A549 (cell line): ENCODE data around the gene EVPL. TPM values are rescaled to one million over a fixed set of nuclear protein-coding genes. Genes with fewer than 3 reads are reported as not detected.

Source experiments
- ATAC-seq, 2 experiments: fragments of 200-7000 bp in 1 of 2; fragments of >200 bp in 1 of 2; cut with Nextera tagmentation in 1 of 2; cut with Tn5 transposase in 1 of 2; 3 replicates each; pipeline versions ENCODE4 v1.8.0 to v1.9.1; 2018 to 2020; ENCODE audit warnings: mild to moderate bottlenecking in 1 of 2, moderate library complexity in 1 of 2
- CTCF ChIA-PET: fragments of 300-600 bp; sonication (Branson Sonifier 250); formaldehyde crosslinking; extraction: SDS; loops from one replicate; lab custom pipeline; 2021; ENCODE audit warnings: antibody characterized with exemption, inconsistent platforms; lab: Yijun Ruan, JAX
- POLR2A ChIA-PET: fragments of 350-600 bp; formaldehyde crosslinking; extraction: SDS; loops from one replicate; lab custom pipeline; 2021; ENCODE audit warnings: antibody characterized with exemption, inconsistent platforms; lab: Yijun Ruan, JAX
- DNase-seq, 2 experiments: peaks; one replicate each; pipeline versions ENCODE4 v3.0.0 to v3.0.0-alpha.2; 2011 to 2016; ENCODE audit warnings: low read depth in 1 of 2, low spot score in 1 of 2
- FAIRE-seq: peaks from 2 replicates; lab custom pipeline; 2011; peaks lifted over from hg19 to GRCh38; lab: Jason Lieb, UNC
- H3K27ac ChIP-seq, 2 experiments: fragments of >200 bp; sonication (Bioruptor Twin); formaldehyde crosslinking; 3 replicates each; pipeline ENCODE4 v1.5.1; 2016 to 2017
- H3K4me1 ChIP-seq: fragments of >200 bp; sonication (Bioruptor Twin); formaldehyde crosslinking; 3 replicates; pipeline ENCODE4 v1.6.1; 2016
- H3K4me2 ChIP-seq: fragments of >200 bp; sonication (Bioruptor Twin); formaldehyde crosslinking; 3 replicates; pipeline ENCODE4 v1.6.1; 2016
- H3K4me3 ChIP-seq: fragments of >200 bp; sonication (Bioruptor Twin); formaldehyde crosslinking; 3 replicates; pipeline ENCODE4 v1.5.1; 2016
- H3K9me3 ChIP-seq: fragments of >200 bp; sonication (Bioruptor Twin); formaldehyde crosslinking; 3 replicates; pipeline ENCODE4 v1.6.1; 2016
- ATOH8 ChIP-seq: fragments of 250-450 bp; sonication (Bioruptor Pico); IDR thresholded peaks from 2 replicates; pipeline ENCODE4 v1.5.0; 2020; ENCODE audit warnings: low read depth, mild to moderate bottlenecking, moderate library complexity
- CBX8 ChIP-seq: fragments of 200-600 bp; sonication (generic); IDR thresholded peaks from 2 replicates; pipeline ENCODE4 v1.6.1; 2016
- CHD2 ChIP-seq: fragments of 150-350 bp; IDR thresholded peaks from 2 replicates; pipeline ENCODE4 v1.6.1; 2014; ENCODE audit warnings: low read length; ENCODE audit not compliant: partially characterized antibody
- CTCF ChIP-seq: fragments of >200 bp; sonication (Bioruptor Twin); formaldehyde crosslinking; IDR thresholded peaks from 3 replicates; pipeline ENCODE4 v1.5.1; 2016
- E2F6 ChIP-seq: IDR thresholded peaks from 2 replicates; pipeline ENCODE4 v1.6.1; 2012; ENCODE audit warnings: low read depth, borderline replicate concordance
- EHMT2 ChIP-seq: fragments of 200-600 bp; sonication (generic); IDR thresholded peaks from 2 replicates; pipeline ENCODE4 v1.6.1; 2016; ENCODE audit warnings: antibody characterized with exemption, low read depth, mild to moderate bottlenecking, moderate library complexity
- FOXS1 ChIP-seq: fragments of 250-450 bp; sonication (Bioruptor Pico); IDR thresholded peaks from 2 replicates; pipeline ENCODE4 v1.5.0; 2020; ENCODE audit warnings: mild to moderate bottlenecking, moderate library complexity
- HEYL ChIP-seq: fragments of 250-450 bp; sonication (Bioruptor Pico); IDR thresholded peaks from 2 replicates; pipeline ENCODE4 v1.8.0; 2021; ENCODE audit warnings: mild to moderate bottlenecking, moderate library complexity
- HOXB13 ChIP-seq: fragments of 250-450 bp; sonication (Bioruptor Pico); IDR thresholded peaks from 2 replicates; pipeline ENCODE4 v1.5.0; 2020; ENCODE audit warnings: low read depth, mild to moderate bottlenecking, moderate library complexity
- HOXB5 ChIP-seq: fragments of 250-450 bp; sonication (Bioruptor Pico); IDR thresholded peaks from 2 replicates; pipeline ENCODE4 v1.5.0; 2020; ENCODE audit warnings: mild to moderate bottlenecking, moderate library complexity
- JUNB ChIP-seq: fragments of >200 bp; sonication (Bioruptor Twin); formaldehyde crosslinking; IDR thresholded peaks from 2 replicates; pipeline ENCODE4 v1.6.1; 2016
- KDM5A ChIP-seq: fragments of 200-600 bp; sonication (generic); IDR thresholded peaks from 2 replicates; pipeline ENCODE4 v1.6.1; 2016; ENCODE audit warnings: antibody characterized with exemption, mild to moderate bottlenecking
- MAZ ChIP-seq: fragments of 150-350 bp; IDR thresholded peaks from 2 replicates; pipeline ENCODE4 v1.6.1; 2014; ENCODE audit warnings: antibody characterized with exemption, low read depth, low read length, borderline replicate concordance
- MYC ChIP-seq: IDR thresholded peaks from 2 replicates; pipeline ENCODE4 v1.6.1; 2012; ENCODE audit warnings: mild to moderate bottlenecking, inconsistent platforms, low read length, improper control_type of control experiment, borderline replicate concordance
- NFE2L2 ChIP-seq: fragments of 150-350 bp; conservative IDR thresholded peaks from 2 replicates; pipeline ENCODE4 v1.6.1; 2014; ENCODE audit warnings: low read length
- PBX3 ChIP-seq: IDR thresholded peaks from 2 replicates; pipeline ENCODE4 v1.6.1; 2012
- PHF8 ChIP-seq: fragments of 200-600 bp; sonication (generic); IDR thresholded peaks from 2 replicates; pipeline ENCODE4 v1.6.1; 2016; ENCODE audit warnings: low read depth, mild to moderate bottlenecking, antibody characterized with exemption, moderate library complexity, borderline replicate concordance
- POLR2AphosphoS2 ChIP-seq: conservative IDR thresholded peaks from 2 replicates; pipeline ENCODE4 v1.6.1; 2012; ENCODE audit warnings: low read length, improper control_type of control experiment, inconsistent platforms
- RAD21 ChIP-seq, 2 experiments: fragments of >200 bp in 1 of 2; sonication (Bioruptor Twin) in 1 of 2; formaldehyde crosslinking in 1 of 2; IDR thresholded peaks in 1 of 2; conservative IDR thresholded peaks in 1 of 2; 2 replicates in 1 of 2; 3 replicates in 1 of 2; pipeline ENCODE4 v1.6.1; 2012 to 2018; ENCODE audit warnings: inconsistent platforms in 1 of 2
- RCOR1 ChIP-seq: fragments of 150-350 bp; IDR thresholded peaks from 2 replicates; pipeline ENCODE4 v1.6.1; 2014; ENCODE audit warnings: antibody characterized with exemption, low read length, low read depth
- REST ChIP-seq: fragments of 200-600 bp; sonication (generic); IDR thresholded peaks from 2 replicates; pipeline ENCODE4 v1.6.1; 2016; ENCODE audit warnings: antibody characterized with exemption, mild to moderate bottlenecking, moderate library complexity
- ZNF302 ChIP-seq: fragments of 250-450 bp; sonication (Bioruptor Pico); IDR thresholded peaks from 2 replicates; pipeline ENCODE4 v1.9.0; 2021; ENCODE audit warnings: inconsistent platforms, mild to moderate bottlenecking, moderate library complexity
- ZSCAN20 ChIP-seq: fragments of 250-450 bp; sonication (Bioruptor Pico); IDR thresholded peaks from 2 replicates; pipeline ENCODE4 v1.8.0; 2022; ENCODE audit warnings: mild to moderate bottlenecking, moderate library complexity
- WGBS: methylation state at CpG from one replicate; pipeline ENCODE4 v1.1.6; 2017; ENCODE audit errors: missing lambda C conversion rate; 5-methylcytosine and 5-hydroxymethylcytosine counted together
- polyA plus RNA-seq, 4 experiments: library from polyadenylated mRNA; depleted of rRNA in 3 of 4; stranded (reverse); fragments of >200 nt; fragmentation: RNase III in 1 of 4; extraction: RNeasy Plus Mini Kit Qiagen cat#74134 plus additional on column Dnase treatment in 1 of 4; gene quantifications; 2 replicates in 3 of 4; 3 replicates in 1 of 4; pipeline ENCODE4 v1.2.3, GENCODE V29; 2011 to 2017

The EVPL gene
- polyA plus RNA-seq, 2 of the 4 experiments (the other 2 are of a cell fraction) = 4.1 to 13.9 TPM

- DNase-seq = no peak
- Histone ChIP-seq H3K9me3 (no peaks in the 10 kb centered on the region), H3K4me3 (no peak overlapping the region), H3K4me2 (no peak overlapping the region), H3K27ac (no peak overlapping the region), H3K4me1 (no peaks in the 10 kb centered on the region)
- CTCF ChIA-PET = interaction anchor here (0.8 to 23.8 kb wide), 5 partner anchors 8 to 240 kb away, joined by 4 to 357 read pairs (median 4); partner anchors contain the start of gene CDK3
- 92% methylated on average over 6 of the region's 6 CpGs for WGBS
- TF ChIP-seq HOXB5 (no peak), MAZ (no peak), EHMT2 (no peak), ATOH8 (CRISPR knock-in tag) (no peak), REST (no peak), NFE2L2 (no peak), POLR2AphosphoS2 (no peak), E2F6 (no peak), JUNB (no peak), CBX8 (no peak), CTCF (no peak), PBX3 (no peak), FOXS1 (CRISPR knock-in tag) (no peak), ZNF302 (no peak), MYC (no peak), RCOR1 (no peak), HEYL (CRISPR knock-in tag) (no peak), KDM5A (no peak)
- ATAC-seq = no peak
- no peak for FAIRE-seq
- POLR2A ChIA-PET = no interaction called here
Observed at GRCh38 chr17:76040376-76040775, 13.3 kb upstream of the EVPL start.

- no peaks in the 10 kb centered on the region for H3K9me3 ChIP-seq
- H3K27ac ChIP-seq = peak overlapping the region in 1 of 2 experiments; percentile 33; a peak in 1 of 6 replicates
- CTCF ChIA-PET = interaction anchor here (1.1 to 23.8 kb wide), 5 partner anchors 19 to 261 kb away, joined by 3 to 357 read pairs (median 4); no protein-coding TSS in a partner anchor
- H3K4me2 ChIP-seq = no peak overlapping the region
- TF ChIP-seq PBX3 = no peak
- TF ChIP-seq HEYL (CRISPR knock-in tag) = no peak
- no peak for TF ChIP-seq RAD21 (conservative IDR thresholded peaks at IDR 0.05 in 1 of 2, IDR thresholded peaks at IDR 0.05 in 1 of 2)
- no peak for TF ChIP-seq HOXB5
- TF ChIP-seq PHF8 = no peak
- TF ChIP-seq ZSCAN20 (CRISPR knock-in tag) = no peak
- no peak for TF ChIP-seq CHD2
- no peak for TF ChIP-seq HOXB13 (CRISPR knock-in tag)
- no peak for FAIRE-seq
- no peak for ATAC-seq
- no peaks in the 10 kb centered on the region for H3K4me1 ChIP-seq
- no peak for DNase-seq
- POLR2A ChIA-PET = no interaction called here
- no peak overlapping the region for H3K4me3 ChIP-seq
- WGBS = 85% methylated on average over 6 of the region's 6 CpGs
Observed at GRCh38 chr17:76039121-76039520, 12.0 kb upstream of the EVPL start.
